Prostate gland (tissue), 2 donors: ENCODE results near the gene WEE2. TPM values are rescaled to one million over a fixed set of nuclear protein-coding genes. Genes with fewer than 3 reads are reported as not detected.
A peak's percentile ranks its signal among the peaks of the same experiment; 100 is the strongest.

Experiments used
- DNase-seq: peaks from one replicate; pipeline ENCODE4 v3.0.0-alpha.2; 2019; ENCODE audit warnings: low spot score
- H3K27ac ChIP-seq, 2 donors: fragments of 200-600 bp; sonication (generic); 2 replicates each; pipeline ENCODE4 v1.5.1; 2017 to 2019
- H3K27me3 ChIP-seq: fragments of 200-600 bp; sonication (generic); replicated peaks from 2 replicates; pipeline ENCODE4 v1.5.1; 2019; ENCODE audit not compliant: insufficient read depth
- H3K36me3 ChIP-seq, 2 donors: fragments of 200-600 bp; sonication (generic); 1 replicate in 1 of 2; 2 replicates in 1 of 2; pipeline versions ENCODE4 v1.5.1 to v1.8.1; 2017 to 2019
- H3K4me1 ChIP-seq: fragments of 200-600 bp; sonication (generic); replicated peaks from 2 replicates; pipeline ENCODE4 v1.5.1; 2019
- H3K4me3 ChIP-seq, 2 donors: fragments of 200-600 bp; sonication (generic); 2 replicates each; pipeline ENCODE4 v1.5.1; 2017 to 2019
- H3K9me3 ChIP-seq: fragments of 200-600 bp; sonication (generic); 2 replicates; pipeline ENCODE4 v1.5.1; 2017
- CTCF ChIP-seq, 4 experiments: fragments of 200-600 bp in 2 of 4; fragments of 450-650 bp in 2 of 4; sonication (generic) in 2 of 4; IDR thresholded peaks; 1 replicate in 3 of 4; 2 replicates in 1 of 4; pipeline ENCODE4 v1.5.1; 2016 to 2019; ENCODE audit warnings: antibody characterized with exemption in 4 of 4, mild to moderate bottlenecking in 2 of 4, moderate library complexity in 2 of 4
- POLR2A ChIP-seq: fragments of 450-650 bp; IDR thresholded peaks from one replicate; pipeline ENCODE4 v1.6.1; 2016; ENCODE audit warnings: antibody characterized with exemption, mild to moderate bottlenecking
- POLR2AphosphoS5 ChIP-seq: sonication (generic); formaldehyde crosslinking; IDR thresholded peaks from one replicate; pipeline ENCODE4 v1.6.1; 2017; ENCODE audit warnings: antibody characterized with exemption
- WGBS: methylation state at CpG from one replicate; pipeline ENCODE4 v1.1.5; 2018; 5-methylcytosine and 5-hydroxymethylcytosine counted together
- intact Hi-C: fragments of 100-400 bp; cut with DNase I; formaldehyde crosslinking; loops from one replicate; pipeline ENCODE4 v1.14.2; 2022
- total RNA-seq, 2 donors: library from RNA; depleted of rRNA; stranded (reverse); fragments of >200 nt; gene quantifications; one replicate each; pipeline ENCODE4 v1.1.0, GENCODE V29; 2016

The WEE2 gene
- total RNA-seq, 2 donors from 2014 or later, result not detected

- H3K27me3 ChIP-seq, result no peaks in the 10 kb centered on the region
- H3K4me3 ChIP-seq, result no peak overlapping the region
- TF ChIP-seq POLR2A, result no peak
- H3K27ac ChIP-seq, result peak overlapping the region in 1 of 2 donors; percentile 69
- DNase-seq, result no peak
- intact Hi-C loops, result no loop called here
- H3K4me1 ChIP-seq, result peaks cover 3% of the 10 kb centered on the region
- WGBS, result 75% methylated on average over 10 of the region's 10 CpGs
- H3K36me3 ChIP-seq, result no peaks in the 10 kb centered on the region
- H3K9me3 ChIP-seq, result no peaks in the 10 kb centered on the region
These were observed 10.8 kb upstream of the WEE2 start for GRCh38 chr7:141697211-141697871.

DNA sequence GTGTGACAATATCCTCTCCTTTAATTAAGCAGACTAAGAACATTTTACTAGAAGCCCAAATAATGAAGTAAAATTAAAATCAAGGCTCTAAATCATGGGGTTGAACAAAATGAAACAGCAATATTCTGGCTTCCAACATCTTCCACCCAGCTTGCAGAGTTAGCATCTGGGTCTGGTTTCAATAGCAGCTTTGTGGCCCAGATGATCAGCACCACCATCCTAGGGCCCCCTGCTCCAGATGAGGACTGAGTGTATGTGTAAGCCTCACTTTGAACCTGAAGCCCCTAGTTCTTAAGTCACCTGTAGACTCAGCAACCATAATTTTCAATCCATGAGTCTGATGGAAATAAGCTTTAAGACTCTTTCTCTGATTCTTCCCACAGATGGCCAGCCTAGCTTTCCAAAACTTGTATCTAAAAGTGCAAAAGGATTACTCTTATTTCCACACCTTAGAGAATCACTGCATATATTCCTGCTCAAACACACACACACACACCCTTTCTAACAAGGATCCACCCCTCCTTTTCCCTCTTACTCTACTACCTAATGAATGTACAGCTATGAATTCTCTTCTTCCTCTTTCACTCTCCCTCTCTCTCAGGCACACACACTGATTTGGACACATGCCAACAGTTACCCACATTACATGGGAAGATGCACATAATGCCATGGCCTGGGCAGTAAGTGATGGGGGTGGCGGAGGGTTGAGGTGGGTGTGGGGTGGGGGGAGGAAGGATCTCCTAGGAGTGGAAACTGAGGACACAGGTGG is 9.7 kb upstream of the WEE2 start:
- no peak for TF ChIP-seq POLR2A
- Histone ChIP-seq H3K9me3 (no peaks in the 10 kb centered on the region), H3K4me3 (no peak overlapping the region), H3K4me1 (peaks cover 3% of the 10 kb centered on the region), H3K36me3 (no peaks in the 10 kb centered on the region), H3K27ac (no peak overlapping the region), H3K27me3 (no peaks in the 10 kb centered on the region)
- DNase-seq, result no peak
- 95% methylated on average over 1 of the region's 1 CpG for WGBS
- intact Hi-C loops, result no loop called here

GRCh38 chr7:141699860-141700259 is 8.3 kb upstream of the WEE2 start:
- no peaks in the 10 kb centered on the region for H3K27me3 ChIP-seq
- no peak for TF ChIP-seq POLR2AphosphoS5
- no peaks in the 10 kb centered on the region for H3K9me3 ChIP-seq
- no peak overlapping the region for H3K27ac ChIP-seq
- H3K4me1 ChIP-seq, result peaks cover 3% of the 10 kb centered on the region
- 74% methylated on average over 3 of the region's 3 CpGs for WGBS
- DNase-seq, result no peak
- intact Hi-C loops, result no loop called here
- H3K36me3 ChIP-seq, result no peaks in the 10 kb centered on the region
- H3K4me3 ChIP-seq, result no peak overlapping the region

DNA sequence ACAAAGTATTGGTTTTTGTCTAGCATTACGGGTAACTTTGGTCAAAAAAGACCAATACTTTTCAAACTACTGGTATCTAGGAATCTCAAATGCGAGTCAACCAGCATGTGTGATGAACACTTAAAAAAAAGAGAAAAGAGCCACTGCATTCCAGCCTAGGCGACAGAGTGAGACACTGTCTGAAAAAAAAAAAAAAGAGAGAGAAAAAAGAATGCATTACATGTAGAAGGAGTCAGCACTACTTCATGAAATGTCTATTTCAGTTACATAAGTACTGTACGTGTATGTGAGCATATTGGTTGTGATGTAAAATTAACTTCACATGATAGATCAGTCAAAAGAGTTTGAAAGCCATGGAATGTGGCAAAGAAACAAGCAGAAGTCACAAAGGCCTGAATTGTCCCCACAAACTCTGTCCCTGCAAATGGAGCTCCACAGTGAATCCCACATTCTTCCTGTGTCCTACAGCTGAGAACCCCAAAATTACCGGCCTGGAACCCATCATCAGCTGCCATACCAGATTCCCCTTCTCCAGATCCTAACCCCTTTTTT is 7.8 kb upstream of the WEE2 start:
- Histone ChIP-seq H3K27me3 (no peaks in the 10 kb centered on the region), H3K4me3 (peak overlapping the region in 1 of 2 donors; percentile 90), H3K4me1 (peaks cover 3% of the 10 kb centered on the region), H3K9me3 (no peaks in the 10 kb centered on the region), H3K36me3 (no peaks in the 10 kb centered on the region), H3K27ac (peak overlapping the region; percentile 82 to 88)
- intact Hi-C loops, result no loop called here
- DNase-seq, result no peak
- 62% methylated on average over 5 of the region's 5 CpGs for WGBS
- TF ChIP-seq POLR2A, result no peak

DNA sequence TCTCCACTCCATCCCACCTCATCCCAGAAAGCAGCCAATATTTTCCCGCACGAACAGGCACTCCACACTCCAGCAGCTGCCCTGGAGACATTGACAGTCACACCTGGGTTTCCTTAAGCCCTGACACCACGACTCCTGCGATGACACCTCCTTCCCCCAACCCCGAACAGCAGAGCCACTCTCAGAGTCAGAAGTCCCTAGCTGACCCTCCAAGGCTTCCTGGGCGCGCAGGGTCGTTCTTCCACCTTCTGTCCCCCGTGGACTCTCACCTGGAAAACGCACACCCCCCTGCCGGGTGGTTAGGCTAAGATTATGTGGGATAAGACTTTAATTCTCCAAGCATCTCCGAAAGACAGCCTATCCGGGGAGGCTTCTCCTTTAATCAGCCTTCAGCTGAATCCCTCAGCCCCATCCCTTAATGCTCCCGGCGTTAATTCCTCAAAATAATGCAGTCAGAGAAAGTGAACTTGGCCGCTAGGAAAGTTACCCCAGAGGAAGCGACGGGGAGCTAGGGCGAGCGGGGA is 7.2 kb upstream of the WEE2 start:
- H3K27ac ChIP-seq, result peak overlapping the region; percentile 82 to 88
- 6% methylated on average over 20 of the region's 20 CpGs for WGBS
- H3K4me3 ChIP-seq, result peak overlapping the region; percentile 86 to 90
- TF ChIP-seq CTCF (IDR thresholded peaks at IDR 0.05) (no peak), POLR2A (no peak), POLR2AphosphoS5 (no peak)
- peaks cover 2% of the 10 kb centered on the region for H3K4me1 ChIP-seq
- DNase-seq, result no peak
- no peaks in the 10 kb centered on the region for H3K27me3 ChIP-seq
- intact Hi-C loops, result no loop called here
- no peaks in the 10 kb centered on the region for H3K9me3 ChIP-seq
- H3K36me3 ChIP-seq, result no peaks in the 10 kb centered on the region

DNA sequence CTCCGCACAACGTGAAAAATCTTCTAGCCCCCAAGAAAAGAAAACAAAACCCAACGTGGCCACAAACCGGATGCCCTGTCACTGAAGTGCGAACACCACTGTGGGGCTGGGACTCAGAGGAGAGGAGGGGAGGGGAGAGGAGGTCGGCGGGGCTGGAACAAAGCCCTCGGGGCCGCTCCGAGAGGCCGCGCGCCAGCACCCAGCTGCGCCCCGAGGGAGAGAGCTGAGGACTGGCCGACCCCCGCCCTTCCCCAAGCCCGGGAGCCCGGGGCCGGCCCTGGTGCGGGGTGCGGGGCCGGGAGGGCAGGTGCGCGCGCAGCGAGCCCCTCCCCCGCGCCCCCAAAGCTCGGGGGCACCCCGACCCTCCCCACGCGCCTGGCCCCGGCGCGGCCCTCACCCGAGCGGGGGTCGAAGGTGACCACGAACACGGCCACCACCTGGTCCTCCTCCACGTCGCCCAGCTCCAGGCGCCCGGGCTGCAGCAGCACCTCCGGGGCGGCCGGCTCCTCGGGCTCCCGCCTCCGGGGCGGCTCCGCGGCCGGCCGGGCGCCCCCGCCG is 6.6 kb upstream of the WEE2 start:
- no peaks in the 10 kb centered on the region for H3K36me3 ChIP-seq
- no peaks in the 10 kb centered on the region for H3K27me3 ChIP-seq
- no peak for TF ChIP-seq POLR2AphosphoS5
- no peak for TF ChIP-seq POLR2A
- no peak for TF ChIP-seq CTCF (IDR thresholded peaks at IDR 0.05)
- peak overlapping the region; percentile 82 to 88 for H3K27ac ChIP-seq
- intact Hi-C loops, result no loop called here
- WGBS, result under 1% methylated on average over 26 of the region's 59 CpGs
- DNase-seq, result peak; percentile 18
- no peaks in the 10 kb centered on the region for H3K4me1 ChIP-seq
- H3K4me3 ChIP-seq, result peak overlapping the region; percentile 86 to 90
- H3K9me3 ChIP-seq, result no peaks in the 10 kb centered on the region
